Activated CD4-positive, alpha-beta memory T cell treated with anti-CD3 and anti-CD28 coated beads for 36 hours (primary cell): ENCODE data around the gene THSD7B. TPM values are rescaled to one million over a fixed set of nuclear protein-coding genes. Genes with fewer than 3 reads are reported as not detected.

Experiments
- CTCF ChIA-PET: fragments of 350-600 bp; sonication (Branson Sonifier 250); formaldehyde crosslinking; loops from one replicate; lab custom pipeline; 2021; ENCODE audit warnings: antibody characterized with exemption, inconsistent platforms; lab: Charles Lee
- POLR2A ChIA-PET: fragments of 350-600 bp; sonication (Branson Sonifier 250); formaldehyde crosslinking; loops from one replicate; lab custom pipeline; 2021; ENCODE audit warnings: antibody characterized with exemption; lab: Charles Lee
- DNase-seq: peaks from one replicate; pipeline ENCODE4 v3.0.0-alpha.2; 2020
- H3K27ac Mint-ChIP-seq: one replicate; pipeline ENCODE4 v1.8.0; 2021; ENCODE audit warnings: mixed read lengths
- H3K27me3 Mint-ChIP-seq: one replicate; pipeline ENCODE4 v1.8.0; 2021; ENCODE audit warnings: mixed read lengths
- H3K36me3 Mint-ChIP-seq: one replicate; pipeline ENCODE4 v1.8.0; 2021; ENCODE audit warnings: mixed read lengths
- H3K4me1 Mint-ChIP-seq: one replicate; pipeline ENCODE4 v1.8.0; 2021; ENCODE audit warnings: low read depth, mixed read lengths
- H3K4me3 Mint-ChIP-seq: one replicate; pipeline ENCODE4 v1.8.0; 2021; ENCODE audit warnings: mild to moderate bottlenecking, mixed read lengths
- H3K9me3 Mint-ChIP-seq: one replicate; pipeline ENCODE4 v1.8.0; 2021; ENCODE audit warnings: mixed read lengths
- intact Hi-C: fragments of 100-400 bp; cut with micrococcal nuclease; formaldehyde crosslinking; loops from one replicate; pipeline ENCODE4 v1.15.1; 2023
- total RNA-seq, 2 experiments: library from RNA; stranded (reverse); gene quantifications; one replicate each; pipeline ENCODE4 v1.2.3, GENCODE V29; 2021

The THSD7B gene
- total RNA-seq, 2 experiments from 2014 or later, result not detected

GRCh38 chr2:136766073-136766404, 694 bp downstream of the THSD7B start:
- Mint-ChIP-seq H3K4me1 (peaks cover 11% of the 10 kb centered on the region), H3K9me3 (no peaks in the 10 kb centered on the region), H3K4me3 (peak overlapping the region; percentile 20), H3K27me3 (peaks cover 49% of the 10 kb centered on the region), H3K27ac (no peak overlapping the region), H3K36me3 (no peaks in the 10 kb centered on the region)
- intact Hi-C loops, result no loop called here
- ChIA-PET CTCF (interaction anchor here (0.7 kb wide), 1 partner anchor 34 kb away, joined by 3 read pairs; no protein-coding TSS in a partner anchor), POLR2A (no interaction called here)
- no peak for DNase-seq

DNA sequence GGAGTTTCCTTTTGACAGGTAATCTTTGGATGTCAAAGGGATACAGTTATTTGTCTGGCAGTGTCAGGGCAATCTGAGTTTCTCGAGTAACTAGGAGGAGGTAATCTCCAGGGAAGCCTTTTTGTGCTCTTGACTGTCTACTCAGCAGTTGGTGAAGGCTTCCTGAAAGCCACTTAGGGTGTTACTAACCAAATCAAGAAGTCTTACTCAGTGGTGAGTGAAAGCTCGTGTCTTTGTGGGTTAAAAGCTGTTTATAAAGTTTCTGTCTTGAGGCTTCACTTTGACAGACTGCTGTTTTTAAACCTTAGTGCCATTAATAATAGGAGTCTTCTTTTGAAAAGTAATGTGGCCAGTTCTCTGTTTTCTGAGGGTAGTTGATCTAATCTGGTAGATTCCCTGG, 1.7 kb downstream of the THSD7B start:
- Mint-ChIP-seq H3K36me3 (no peaks in the 10 kb centered on the region), H3K4me3 (no peak overlapping the region), H3K27me3 (peaks cover 46% of the 10 kb centered on the region), H3K4me1 (peaks cover 11% of the 10 kb centered on the region), H3K27ac (no peak overlapping the region), H3K9me3 (no peaks in the 10 kb centered on the region)
- CTCF ChIA-PET, result no interaction called here
- POLR2A ChIA-PET, result no interaction called here
- intact Hi-C loops, result no loop called here
- DNase-seq, result no peak

DNA sequence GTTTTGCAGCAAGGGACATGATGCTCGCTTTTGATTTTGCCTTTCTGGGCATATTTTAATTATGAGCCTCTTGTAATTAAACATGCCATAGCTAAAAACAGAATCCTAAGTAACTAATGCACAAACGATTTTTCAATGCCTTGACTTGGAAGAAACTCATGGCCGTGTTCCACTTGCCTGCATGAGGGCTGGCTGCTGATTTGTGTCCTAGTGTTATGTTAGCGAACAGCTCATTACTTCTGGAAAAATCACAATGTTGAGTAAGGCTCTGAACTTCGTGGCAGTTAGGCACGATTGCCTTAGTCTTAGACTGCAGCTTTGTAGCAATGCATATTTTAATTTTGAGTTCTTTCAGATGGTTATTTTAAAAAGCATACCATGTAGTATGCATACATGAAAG, 4.5 kb downstream of the THSD7B start:
- no peaks in the 10 kb centered on the region for H3K9me3 Mint-ChIP-seq
- no peak for DNase-seq
- no peak overlapping the region for H3K4me3 Mint-ChIP-seq
- CTCF ChIA-PET, result no interaction called here
- peaks cover 6% of the 10 kb centered on the region for H3K4me1 Mint-ChIP-seq
- POLR2A ChIA-PET, result no interaction called here
- H3K27me3 Mint-ChIP-seq, result peaks cover 24% of the 10 kb centered on the region
- intact Hi-C loops, result no loop called here
- no peak overlapping the region for H3K27ac Mint-ChIP-seq
- no peaks in the 10 kb centered on the region for H3K36me3 Mint-ChIP-seq

DNA sequence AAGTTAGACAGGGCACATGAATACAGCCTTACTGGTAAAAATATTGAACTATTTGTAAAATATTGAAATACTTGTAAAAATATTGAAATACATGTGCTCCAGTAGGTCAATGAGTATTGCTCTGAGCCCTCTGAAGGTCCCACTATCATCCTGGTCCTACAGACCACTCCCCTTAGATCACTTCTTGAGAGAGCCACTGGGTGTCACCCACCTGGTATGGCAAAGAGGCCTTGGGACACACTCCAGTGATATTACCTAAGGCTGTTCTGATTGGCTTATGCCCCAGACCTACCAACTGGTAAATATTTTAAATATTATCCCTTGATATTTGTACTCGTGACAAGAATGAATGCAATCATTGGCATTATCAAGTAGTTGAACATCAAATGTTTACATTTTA, 5.0 kb downstream of the THSD7B start:
- H3K27me3 Mint-ChIP-seq, result peaks cover 23% of the 10 kb centered on the region
- no peak for DNase-seq
- no peaks in the 10 kb centered on the region for H3K36me3 Mint-ChIP-seq
- no peak overlapping the region for H3K4me3 Mint-ChIP-seq
- intact Hi-C loops, result no loop called here
- CTCF ChIA-PET, result no interaction called here
- no peak overlapping the region for H3K27ac Mint-ChIP-seq
- peaks cover 4% of the 10 kb centered on the region for H3K4me1 Mint-ChIP-seq
- POLR2A ChIA-PET, result no interaction called here
- no peaks in the 10 kb centered on the region for H3K9me3 Mint-ChIP-seq

- H3K27me3 Mint-ChIP-seq, result peaks cover 5% of the 10 kb centered on the region
- intact Hi-C loops, result loop anchor here (5.0 kb wide), 1 partner anchor 960 kb away; no protein-coding TSS in a partner anchor
- no peak for DNase-seq
- ChIA-PET CTCF (no interaction called here), POLR2A (no interaction called here)
- H3K36me3 Mint-ChIP-seq, result no peaks in the 10 kb centered on the region
- no peak overlapping the region for H3K4me3 Mint-ChIP-seq
- no peak overlapping the region for H3K27ac Mint-ChIP-seq
- H3K4me1 Mint-ChIP-seq, result no peaks in the 10 kb centered on the region
- H3K9me3 Mint-ChIP-seq, result no peaks in the 10 kb centered on the region
These were observed 12.0 kb downstream of the THSD7B start for GRCh38 chr2:136777391-136777790.

DNA sequence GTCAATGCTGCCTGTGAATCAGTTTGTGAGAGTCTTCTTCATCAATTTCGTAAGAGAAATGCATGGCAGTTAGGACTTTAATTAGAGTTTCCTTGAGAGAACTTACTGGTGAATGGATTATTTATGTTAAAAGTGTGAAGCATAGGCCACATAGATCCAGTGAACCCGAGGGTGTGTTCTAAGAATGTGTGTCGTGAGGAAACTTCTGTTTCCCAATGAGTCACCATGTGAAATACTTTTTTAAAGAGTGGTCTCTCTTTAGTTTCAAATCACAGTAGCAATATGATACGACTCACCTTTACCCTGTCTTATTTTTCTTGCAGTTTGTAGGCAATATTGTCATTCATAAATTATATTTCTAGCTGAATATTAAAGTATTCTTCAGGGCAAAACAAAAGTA, 18.5 kb downstream of the THSD7B start:
- Mint-ChIP-seq H3K4me1 (no peaks in the 10 kb centered on the region), H3K27ac (no peak overlapping the region), H3K9me3 (no peaks in the 10 kb centered on the region), H3K36me3 (no peaks in the 10 kb centered on the region), H3K4me3 (no peak overlapping the region), H3K27me3 (peaks cover 3% of the 10 kb centered on the region)
- ChIA-PET CTCF (no interaction called here), POLR2A (no interaction called here)
- no peak for DNase-seq
- intact Hi-C loops, result no loop called here

GRCh38 chr2:136785215-136785614, 19.9 kb downstream of the THSD7B start:
- DNase-seq, result no peak
- no peak overlapping the region for H3K4me3 Mint-ChIP-seq
- H3K27ac Mint-ChIP-seq, result no peak overlapping the region
- no peaks in the 10 kb centered on the region for H3K4me1 Mint-ChIP-seq
- intact Hi-C loops, result no loop called here
- CTCF ChIA-PET, result no interaction called here
- H3K36me3 Mint-ChIP-seq, result no peaks in the 10 kb centered on the region
- no peaks in the 10 kb centered on the region for H3K9me3 Mint-ChIP-seq
- POLR2A ChIA-PET, result no interaction called here
- peaks cover 3% of the 10 kb centered on the region for H3K27me3 Mint-ChIP-seq

DNA sequence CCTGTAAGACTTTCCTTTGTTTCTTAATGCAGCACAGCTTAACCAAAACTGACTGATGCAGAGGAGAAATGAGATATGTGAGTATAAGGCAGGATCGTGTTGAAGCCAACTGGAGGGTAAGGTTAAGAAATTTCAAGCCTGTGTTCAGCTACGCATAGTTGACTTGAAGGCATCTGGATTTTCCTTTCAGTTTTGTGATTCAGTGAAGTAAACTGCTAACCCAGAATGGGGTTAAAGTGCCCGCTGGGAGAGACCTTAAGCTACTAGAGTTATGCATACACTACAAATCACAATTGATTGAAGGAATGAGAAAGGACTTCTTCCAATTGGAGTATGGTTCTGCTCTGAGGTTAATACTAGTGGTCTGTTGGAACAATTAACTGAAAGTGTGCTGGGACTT, 22.6 kb downstream of the THSD7B start:
- POLR2A ChIA-PET, result no interaction called here
- DNase-seq, result no peak
- CTCF ChIA-PET, result no interaction called here
- intact Hi-C loops, result no loop called here
- Mint-ChIP-seq H3K9me3 (no peaks in the 10 kb centered on the region), H3K4me1 (no peaks in the 10 kb centered on the region), H3K27ac (no peak overlapping the region), H3K27me3 (no peaks in the 10 kb centered on the region), H3K36me3 (no peaks in the 10 kb centered on the region), H3K4me3 (no peak overlapping the region)

GRCh38 chr2:136796339-136796738, 31.0 kb downstream of the THSD7B start:
- Mint-ChIP-seq H3K4me3 (no peak overlapping the region), H3K27me3 (no peaks in the 10 kb centered on the region), H3K36me3 (no peaks in the 10 kb centered on the region), H3K27ac (no peak overlapping the region), H3K4me1 (no peaks in the 10 kb centered on the region), H3K9me3 (no peaks in the 10 kb centered on the region)
- no peak for DNase-seq
- intact Hi-C loops, result no loop called here
- ChIA-PET CTCF (no interaction called here), POLR2A (no interaction called here)

GRCh38 chr2:136798766-136799165, 33.4 kb downstream of the THSD7B start:
- intact Hi-C loops, result no loop called here
- peaks cover 3% of the 10 kb centered on the region for H3K27me3 Mint-ChIP-seq
- POLR2A ChIA-PET, result no interaction called here
- H3K4me3 Mint-ChIP-seq, result no peak overlapping the region
- H3K4me1 Mint-ChIP-seq, result no peaks in the 10 kb centered on the region
- CTCF ChIA-PET, result no interaction called here
- no peaks in the 10 kb centered on the region for H3K36me3 Mint-ChIP-seq
- DNase-seq, result no peak
- no peak overlapping the region for H3K27ac Mint-ChIP-seq
- no peaks in the 10 kb centered on the region for H3K9me3 Mint-ChIP-seq

DNA sequence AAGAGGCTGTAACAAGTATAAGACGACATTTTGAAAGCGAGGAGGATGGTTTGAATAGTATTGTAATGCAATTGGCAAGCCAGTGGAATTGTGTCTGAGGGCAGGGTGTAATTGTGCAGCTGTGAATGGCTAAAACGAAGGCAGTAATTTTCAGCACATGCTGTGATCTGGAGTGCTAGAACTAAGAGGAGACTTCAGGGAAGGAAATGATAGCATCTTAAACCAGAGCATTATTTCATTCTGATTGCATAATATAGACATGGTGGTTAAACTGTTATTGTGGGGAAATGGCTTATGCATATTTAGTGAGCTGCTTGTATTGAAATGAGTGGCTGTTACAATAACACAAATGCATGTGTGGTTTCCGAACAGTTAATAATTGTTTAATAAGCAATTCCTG, 36.3 kb downstream of the THSD7B start:
- Mint-ChIP-seq H3K4me3 (no peak overlapping the region), H3K4me1 (no peaks in the 10 kb centered on the region), H3K27ac (no peak overlapping the region), H3K9me3 (no peaks in the 10 kb centered on the region), H3K36me3 (no peaks in the 10 kb centered on the region), H3K27me3 (peaks cover 3% of the 10 kb centered on the region)
- POLR2A ChIA-PET, result no interaction called here
- intact Hi-C loops, result no loop called here
- CTCF ChIA-PET, result no interaction called here
- DNase-seq, result no peak

DNA sequence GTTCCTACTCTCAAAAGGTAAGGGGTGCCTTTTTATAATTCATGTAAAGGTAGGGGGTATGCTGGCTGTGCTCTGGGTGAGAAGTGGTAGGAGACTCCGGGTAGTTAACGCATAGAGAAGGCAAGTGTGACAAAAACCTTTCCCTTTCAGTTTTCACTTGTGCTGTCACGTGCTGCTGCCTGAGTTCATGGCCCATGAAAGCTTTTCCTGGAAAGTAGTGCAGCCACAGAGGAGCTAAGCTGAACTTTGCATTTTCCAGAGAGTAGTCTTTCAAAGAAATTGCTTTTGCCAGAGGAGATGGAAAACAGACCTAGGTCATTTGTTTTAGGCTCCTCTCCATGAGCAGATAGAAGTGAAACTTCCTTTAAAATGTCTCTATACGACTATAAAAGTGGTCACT, 44.7 kb downstream of the THSD7B start:
- H3K4me1 Mint-ChIP-seq, result no peaks in the 10 kb centered on the region
- H3K27me3 Mint-ChIP-seq, result no peaks in the 10 kb centered on the region
- H3K36me3 Mint-ChIP-seq, result no peaks in the 10 kb centered on the region
- no peak overlapping the region for H3K27ac Mint-ChIP-seq
- POLR2A ChIA-PET, result no interaction called here
- no peak overlapping the region for H3K4me3 Mint-ChIP-seq
- CTCF ChIA-PET, result no interaction called here
- H3K9me3 Mint-ChIP-seq, result no peaks in the 10 kb centered on the region
- no peak for DNase-seq
- intact Hi-C loops, result no loop called here

DNA sequence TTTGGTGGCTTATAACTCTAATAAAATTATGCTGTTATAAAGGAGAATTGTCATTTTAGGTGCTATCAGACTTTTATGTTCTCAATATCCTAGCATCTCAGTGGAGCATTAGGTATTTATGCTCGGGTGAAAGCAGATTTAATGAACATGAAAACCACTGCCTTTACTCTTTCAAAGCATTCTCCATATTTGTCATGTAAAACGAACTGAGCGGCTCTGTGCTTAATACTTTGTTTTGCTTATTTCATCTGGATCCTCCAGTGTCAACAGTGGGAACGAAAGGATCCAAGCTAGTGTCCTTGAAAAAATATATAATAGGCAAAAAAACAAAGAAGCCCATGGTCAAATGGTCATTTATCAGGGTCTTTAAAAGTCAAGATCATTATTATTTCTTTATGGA, 53.5 kb downstream of the THSD7B start:
- no peaks in the 10 kb centered on the region for H3K27me3 Mint-ChIP-seq
- H3K27ac Mint-ChIP-seq, result no peak overlapping the region
- no peak overlapping the region for H3K4me3 Mint-ChIP-seq
- POLR2A ChIA-PET, result no interaction called here
- DNase-seq, result no peak
- CTCF ChIA-PET, result no interaction called here
- H3K4me1 Mint-ChIP-seq, result no peaks in the 10 kb centered on the region
- intact Hi-C loops, result no loop called here
- no peaks in the 10 kb centered on the region for H3K36me3 Mint-ChIP-seq
- H3K9me3 Mint-ChIP-seq, result no peaks in the 10 kb centered on the region

DNA sequence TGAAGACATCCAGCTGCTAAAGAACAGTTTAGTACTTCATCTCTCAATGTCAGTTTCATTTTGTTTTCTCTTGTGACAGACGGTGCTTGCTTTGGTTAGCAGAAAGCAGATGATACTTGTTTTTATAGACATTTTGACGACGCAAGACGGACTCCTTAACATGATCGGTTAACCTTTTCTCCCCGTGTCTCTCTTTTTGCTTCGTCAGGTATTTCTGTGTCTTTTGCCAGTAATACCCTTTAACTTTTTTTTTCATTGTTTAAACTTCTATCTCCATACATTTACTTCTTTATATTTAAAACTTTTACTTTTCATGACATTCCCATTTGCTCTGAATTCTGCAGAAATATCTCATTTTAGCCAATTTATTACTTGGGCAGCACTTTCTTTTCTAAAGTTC, 57.9 kb downstream of the THSD7B start:
- Mint-ChIP-seq H3K9me3 (no peaks in the 10 kb centered on the region), H3K27ac (no peak overlapping the region), H3K4me3 (no peak overlapping the region), H3K4me1 (no peaks in the 10 kb centered on the region), H3K36me3 (no peaks in the 10 kb centered on the region), H3K27me3 (no peaks in the 10 kb centered on the region)
- DNase-seq, result no peak
- intact Hi-C loops, result no loop called here
- POLR2A ChIA-PET, result no interaction called here
- CTCF ChIA-PET, result no interaction called here
